LNCaP clone FGC (cell line): Measurements from ENCODE around the gene HSF4.
A peak's percentile ranks its signal among the peaks of the same experiment; 100 is the strongest.
"Not testable (repeated sequence)": the region's sequence is repeated elsewhere in the genome, so short reads cannot be mapped to it uniquely, and the experiment has no call there.

Experiments
- DNase-seq: peaks from one replicate; pipeline ENCODE4 v3.0.0-alpha.2; 2011; ENCODE audit warnings: low read depth
- H3K4me3 ChIP-seq: 2 replicates; pipeline ENCODE4 v1.5.1; 2011; ENCODE audit warnings: mild to moderate bottlenecking, low read depth, low read length, control low read depth
- CTCF ChIP-seq: IDR thresholded peaks from 2 replicates; pipeline ENCODE4 v1.5.1; 2012; ENCODE audit warnings: mild to moderate bottlenecking; ENCODE audit not compliant: control insufficient read depth, insufficient read depth; ENCODE audit errors: extremely low read depth

Gene HSF4

GRCh38 chr16:67164599-67165061, at the start of gene HSF4:
HSF4 (plus strand) TSS chr16:67164745; CDS start chr16:67164812, 67 bp downstream.
- TF ChIP-seq CTCF = no peak
- no peak for DNase-seq
- peak within 1 kb of the TSS; percentile 50 for H3K4me3 ChIP-seq

- no peak for DNase-seq
- no peak overlapping the region for H3K4me3 ChIP-seq
- no peak for TF ChIP-seq CTCF
Measured at GRCh38 chr16:67114793-67115192, 49.8 kb upstream of the HSF4 start.

DNA sequence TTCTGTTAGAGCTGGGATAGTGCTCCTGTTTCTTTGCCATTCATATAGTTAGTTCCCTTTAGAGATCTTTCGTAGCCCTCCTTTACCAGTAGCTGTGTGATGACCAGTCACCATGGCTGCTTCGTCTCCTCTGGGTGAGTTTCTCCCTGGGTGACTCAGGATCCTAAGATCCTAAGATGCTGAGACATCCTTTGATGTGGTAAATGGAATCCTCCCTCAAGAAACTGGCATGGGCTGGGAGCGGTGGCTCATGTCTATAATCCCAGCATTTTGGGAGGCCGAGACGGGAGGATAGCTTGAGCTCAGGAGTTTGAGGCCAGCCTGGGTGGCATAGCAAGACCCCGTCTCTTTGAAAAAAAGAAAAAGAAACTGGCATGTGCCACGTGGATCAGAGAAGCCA, 48.9 kb upstream of the HSF4 start:
- H3K4me3 ChIP-seq = no peak overlapping the region
- DNase-seq = no peak
- TF ChIP-seq CTCF = no peak

- H3K4me3 ChIP-seq = no peak overlapping the region
- TF ChIP-seq CTCF = no peak
- no peak for DNase-seq
Measured at GRCh38 chr16:67116388-67117311, 47.9 kb upstream of the HSF4 start.

DNA sequence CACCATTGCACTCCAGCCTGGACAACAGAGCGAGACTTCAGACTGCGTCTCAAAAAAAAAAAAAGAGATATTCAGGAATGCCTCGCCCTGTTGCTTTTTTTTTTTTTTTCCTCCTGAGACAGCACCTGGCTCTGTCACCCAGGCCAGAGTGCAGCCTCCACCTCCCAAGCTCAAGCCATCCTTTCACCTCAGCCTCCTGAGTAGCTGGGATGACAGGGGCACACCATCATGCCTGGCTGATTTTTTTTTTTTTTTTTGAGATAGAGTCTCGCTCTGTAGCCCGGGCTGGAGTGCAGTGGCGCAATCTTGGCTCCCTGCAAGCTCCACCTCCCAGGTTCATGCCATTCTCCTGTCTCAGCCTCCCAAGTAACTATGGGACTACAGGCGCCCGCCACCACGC, 46.8 kb upstream of the HSF4 start:
- DNase-seq = no peak
- no peak for TF ChIP-seq CTCF
- H3K4me3 ChIP-seq = no peak overlapping the region

GRCh38 chr16:67120025-67120424, 44.5 kb upstream of the HSF4 start:
- H3K4me3 ChIP-seq = no peak overlapping the region
- TF ChIP-seq CTCF = no peak
- DNase-seq = no peak

- DNase-seq, H3K4me3 ChIP-seq: not testable (repeated sequence)
Measured at GRCh38 chr16:67122799-67123198, 41.7 kb upstream of the HSF4 start.
